BJ (cell line): Measurements from ENCODE around the gene FBF1. TPM values are rescaled to one million over a fixed set of nuclear protein-coding genes. Genes with fewer than 3 reads are reported as not detected.

Experiments used
- CTCF ChIA-PET: fragments of 350-600 bp; formaldehyde crosslinking; extraction: SDS; loops from one replicate; lab custom pipeline; 2021; ENCODE audit warnings: antibody characterized with exemption, inconsistent platforms; lab: Yijun Ruan, JAX
- POLR2A ChIA-PET: fragments of 300-600 bp; sonication (Branson Sonifier 250); formaldehyde crosslinking; extraction: SDS; loops from one replicate; lab custom pipeline; 2021; ENCODE audit warnings: antibody characterized with exemption; lab: Charles Lee
- DNase-seq: peaks from one replicate; pipeline ENCODE4 v3.0.0-alpha.2; 2011; ENCODE audit warnings: low read depth
- H3K27me3 ChIP-seq: 2 replicates; pipeline ENCODE4 v1.6.0; 2011; ENCODE audit warnings: low read length; ENCODE audit not compliant: control insufficient read depth, insufficient read depth
- H3K36me3 ChIP-seq: 2 replicates; pipeline ENCODE4 v1.5.1; 2011; ENCODE audit warnings: low read length; ENCODE audit not compliant: control insufficient read depth, insufficient read depth
- H3K4me3 ChIP-seq: 2 replicates; pipeline ENCODE4 v1.5.1; 2011; ENCODE audit warnings: low read depth, mild to moderate bottlenecking, control low read depth, low read length
- polyA plus RNA-seq: library from polyadenylated mRNA; depleted of rRNA; stranded (reverse); fragments of >200 nt; gene quantifications from 2 replicates; pipeline ENCODE4 v1.2.3, GENCODE V29; 2011
- TF ChIP-seq, protein P1 (sequence below): IDR thresholded peaks from 2 replicates; pipeline ENCODE4 v1.5.1; 2011; ENCODE audit warnings: low read depth, mild to moderate bottlenecking, control low read depth, inconsistent platforms, low read length, moderate library complexity; ENCODE audit not compliant: insufficient read depth

Gene FBF1
- polyA plus RNA-seq, 1 experiment, result 4.8 TPM

DNA sequence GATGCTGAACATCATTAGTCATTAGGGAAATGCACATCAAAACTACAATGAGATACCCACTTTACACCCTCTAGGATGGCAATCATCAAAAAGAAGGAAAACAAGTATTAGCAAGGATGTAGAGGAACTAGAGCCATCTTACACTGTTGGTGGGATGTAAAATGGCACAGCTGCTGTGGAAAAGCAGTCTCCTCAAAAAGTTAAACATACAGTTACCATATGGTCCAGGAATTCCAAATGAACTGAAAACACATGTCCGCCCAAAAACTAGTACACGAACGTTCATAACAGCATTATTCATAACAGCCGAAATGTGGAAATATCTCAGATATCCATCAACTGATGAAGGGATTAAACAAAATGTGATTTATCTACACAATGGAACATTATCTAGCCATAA is 7.0 kb downstream of the FBF1 start:
- H3K27me3 ChIP-seq, result no peaks in the 10 kb centered on the region
- ChIA-PET CTCF (interaction anchor here (0.8 kb wide), 1 partner anchor 453 kb away, joined by 3 read pairs; no protein-coding TSS in a partner anchor), POLR2A (interaction anchor here (0.5 kb wide), 1 partner anchor 15 kb away, joined by 8 read pairs; no protein-coding TSS in a partner anchor)
- TF ChIP-seq, protein P1, sequence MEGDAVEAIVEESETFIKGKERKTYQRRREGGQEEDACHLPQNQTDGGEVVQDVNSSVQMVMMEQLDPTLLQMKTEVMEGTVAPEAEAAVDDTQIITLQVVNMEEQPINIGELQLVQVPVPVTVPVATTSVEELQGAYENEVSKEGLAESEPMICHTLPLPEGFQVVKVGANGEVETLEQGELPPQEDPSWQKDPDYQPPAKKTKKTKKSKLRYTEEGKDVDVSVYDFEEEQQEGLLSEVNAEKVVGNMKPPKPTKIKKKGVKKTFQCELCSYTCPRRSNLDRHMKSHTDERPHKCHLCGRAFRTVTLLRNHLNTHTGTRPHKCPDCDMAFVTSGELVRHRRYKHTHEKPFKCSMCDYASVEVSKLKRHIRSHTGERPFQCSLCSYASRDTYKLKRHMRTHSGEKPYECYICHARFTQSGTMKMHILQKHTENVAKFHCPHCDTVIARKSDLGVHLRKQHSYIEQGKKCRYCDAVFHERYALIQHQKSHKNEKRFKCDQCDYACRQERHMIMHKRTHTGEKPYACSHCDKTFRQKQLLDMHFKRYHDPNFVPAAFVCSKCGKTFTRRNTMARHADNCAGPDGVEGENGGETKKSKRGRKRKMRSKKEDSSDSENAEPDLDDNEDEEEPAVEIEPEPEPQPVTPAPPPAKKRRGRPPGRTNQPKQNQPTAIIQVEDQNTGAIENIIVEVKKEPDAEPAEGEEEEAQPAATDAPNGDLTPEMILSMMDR, result no peak
- DNase-seq, result no peak
- H3K4me3 ChIP-seq, result no peak overlapping the region
- H3K36me3 ChIP-seq, result no peaks in the 10 kb centered on the region

DNA sequence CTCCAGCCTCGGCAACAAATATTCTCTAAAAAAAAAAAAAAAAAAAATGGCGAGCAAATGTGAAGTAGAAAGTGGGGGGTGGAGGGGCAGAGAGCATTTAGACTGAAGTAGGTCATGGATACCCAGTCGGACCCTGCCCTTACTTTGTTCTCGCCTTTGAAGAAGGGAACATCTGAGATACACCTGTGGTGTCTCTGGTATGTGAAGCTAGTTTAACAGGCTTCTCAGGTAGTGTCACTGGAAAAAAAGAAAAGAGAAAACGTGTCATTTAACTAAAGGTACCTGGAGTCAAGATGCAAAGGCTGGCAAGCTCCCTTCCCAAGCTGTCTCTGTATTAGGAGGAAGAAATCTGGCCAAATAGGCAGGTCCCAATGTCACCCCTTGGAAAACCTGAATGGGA is 8.0 kb downstream of the FBF1 start:
- no peak overlapping the region for H3K4me3 ChIP-seq
- CTCF ChIA-PET, result interaction anchor here (1.4 kb wide), 1 partner anchor 28 kb away, joined by 3 read pairs; no protein-coding TSS in a partner anchor
- H3K27me3 ChIP-seq, result no peaks in the 10 kb centered on the region
- TF ChIP-seq, protein P1, result no peak
- POLR2A ChIA-PET, result no interaction called here
- H3K36me3 ChIP-seq, result no peaks in the 10 kb centered on the region
- no peak for DNase-seq

DNA sequence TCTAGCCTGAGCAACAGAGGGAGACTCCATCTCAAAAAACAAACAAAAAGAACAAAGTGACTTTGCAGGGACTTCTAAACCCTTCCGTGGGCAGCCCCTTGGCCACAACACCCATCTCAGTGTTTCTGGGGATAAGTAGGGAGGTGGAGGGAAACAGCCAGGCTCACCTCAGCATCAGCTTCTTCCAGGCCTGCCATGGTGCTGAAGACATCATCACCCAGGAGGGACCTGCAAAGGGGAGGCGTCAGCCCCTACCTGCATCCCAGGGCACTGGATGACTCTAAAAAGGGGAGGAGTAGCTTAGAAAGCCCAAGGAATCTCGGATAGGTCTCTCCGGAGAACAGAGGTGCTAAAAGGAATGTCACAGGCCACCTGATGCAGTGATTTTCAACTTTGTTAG is 9.8 kb downstream of the FBF1 start:
- Histone ChIP-seq H3K36me3 (peaks cover 1% of the 10 kb centered on the region; the same call in 1 of the 2 replicates), H3K27me3 (no peaks in the 10 kb centered on the region), H3K4me3 (no peak overlapping the region)
- no peak for DNase-seq
- TF ChIP-seq, protein P1, result no peak
- CTCF ChIA-PET, result no interaction called here
- POLR2A ChIA-PET, result no interaction called here

DNA sequence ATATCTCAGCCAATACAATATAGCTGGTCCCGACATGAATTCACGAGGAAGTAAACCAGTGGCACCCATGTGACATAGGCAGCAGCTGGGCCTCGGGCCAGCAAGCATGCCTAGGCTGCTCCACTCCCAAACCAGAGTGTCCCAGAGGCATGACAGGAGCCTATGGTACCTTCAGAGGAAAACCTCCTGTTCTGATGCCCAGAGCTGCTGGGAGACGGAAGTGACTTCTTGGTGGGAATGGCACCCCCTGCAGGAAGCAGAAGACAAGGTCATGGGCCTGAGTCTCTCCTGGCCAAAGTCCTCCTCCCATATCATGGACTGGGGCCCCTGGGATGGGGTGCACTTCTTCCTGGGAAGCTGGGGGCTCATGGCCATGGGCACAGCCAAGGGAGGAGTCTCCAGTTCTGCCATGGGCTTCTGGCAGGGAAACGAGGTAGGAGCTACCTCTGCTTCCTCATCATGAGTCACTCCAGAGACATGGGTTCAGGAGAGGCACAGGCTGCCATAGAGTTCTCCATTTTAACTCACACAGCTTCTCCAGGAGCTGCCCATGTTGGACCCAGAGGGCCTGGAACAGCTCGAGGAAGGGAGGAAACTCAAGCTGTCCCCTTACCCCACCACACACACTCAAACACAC is 13.4 kb downstream of the FBF1 start:
- ChIA-PET CTCF (interaction anchor here (1.2 to 2.6 kb wide), 5 partner anchors 10 to 87 kb away, joined by 3 to 11 read pairs (median 7); partner anchors contain the start of gene MRPL38), POLR2A (no interaction called here)
- no peaks in the 10 kb centered on the region for H3K27me3 ChIP-seq
- TF ChIP-seq, protein P1, result peak; percentile 30
- H3K4me3 ChIP-seq, result no peak overlapping the region
- H3K36me3 ChIP-seq, result peaks cover 1% of the 10 kb centered on the region
- DNase-seq, result no peak

DNA sequence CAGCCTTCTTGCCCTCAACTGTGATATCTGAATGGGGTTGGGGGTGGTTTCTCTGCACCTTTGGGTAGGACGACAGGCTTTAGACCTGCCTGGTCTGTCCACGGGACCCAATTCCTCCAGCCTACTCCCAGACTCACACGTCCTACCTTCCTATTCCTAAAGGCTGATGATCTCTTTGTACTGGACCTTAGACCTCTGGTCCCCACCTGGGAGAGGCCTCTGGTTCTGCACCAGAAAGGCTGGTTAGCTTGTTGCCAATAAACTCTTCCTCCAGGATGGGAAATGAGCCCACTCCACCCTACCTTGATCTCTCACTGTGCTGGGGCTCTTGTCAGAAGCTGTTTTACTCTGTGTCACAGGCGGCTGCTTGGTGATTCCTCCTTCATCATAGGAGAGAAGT is 14.4 kb downstream of the FBF1 start:
- CTCF ChIA-PET, result interaction anchor here (1.5 to 2.6 kb wide), 2 partner anchors 9 to 16 kb away, joined by 7 to 11 read pairs; no protein-coding TSS in a partner anchor
- H3K27me3 ChIP-seq, result no peaks in the 10 kb centered on the region
- TF ChIP-seq, protein P1, result no peak
- DNase-seq, result no peak
- peaks cover 1% of the 10 kb centered on the region for H3K36me3 ChIP-seq
- H3K4me3 ChIP-seq, result no peak overlapping the region
- POLR2A ChIA-PET, result no interaction called here
